Measurements from ENCODE around the gene LINC00632.

The LINC00632 gene

GRCh38 chrX:140766024-140766611 is 56.6 kb downstream of the LINC00632 start:
- no peak for DNase-seq

GRCh38 chrX:140767646-140768045 is 58.1 kb downstream of the LINC00632 start:
- DNase-seq = no peak

- DNase-seq = no peak
Observed at GRCh38 chrX:140775211-140775610, 65.7 kb downstream of the LINC00632 start.

- no peak for DNase-seq
Observed at GRCh38 chrX:140776320-140776719, 66.8 kb downstream of the LINC00632 start.

- DNase-seq = no peak
Observed at GRCh38 chrX:140794642-140795041, 85.1 kb downstream of the LINC00632 start.

- DNase-seq = no peak
Observed at GRCh38 chrX:140799216-140799615, 89.7 kb downstream of the LINC00632 start.

GRCh38 chrX:140804292-140804691 is 94.7 kb downstream of the LINC00632 start:
- DNase-seq = no peak

- no peak for DNase-seq
Observed at GRCh38 chrX:140815868-140816267, 106.3 kb downstream of the LINC00632 start.

GRCh38 chrX:140817943-140818342 is 108.4 kb downstream of the LINC00632 start:
- no peak for DNase-seq

GRCh38 chrX:140821280-140821679 is 111.7 kb downstream of the LINC00632 start:
- no peak for DNase-seq

- DNase-seq = no peak
Observed at GRCh38 chrX:140822184-140822583, 112.6 kb downstream of the LINC00632 start.

- no peak for DNase-seq
Observed at GRCh38 chrX:140822861-140823260, 113.3 kb downstream of the LINC00632 start.

- no peak for DNase-seq
Observed at GRCh38 chrX:140836874-140837273, 127.3 kb downstream of the LINC00632 start.
